Neuronal stem cell (in vitro differentiated cells): ENCODE results near the gene BEAN1.

Experiments used
- DNase-seq: peaks from one replicate; pipeline ENCODE4 v3.0.0-alpha.2; 2013; ENCODE audit warnings: low spot score
- H2AFZ ChIP-seq: one replicate; pipeline ENCODE4 v1.6.1; 2013; ENCODE audit warnings: mild to moderate bottlenecking, low read length, inconsistent platforms
- H2AK5ac ChIP-seq: 2 replicates; pipeline ENCODE4 v1.6.1; 2013; ENCODE audit warnings: low read depth, mild to moderate bottlenecking, inconsistent platforms, low read length, moderate library complexity, mixed read lengths
- H2BK120ac ChIP-seq: 2 replicates; pipeline ENCODE4 v1.6.1; 2013; ENCODE audit warnings: low read depth, mild to moderate bottlenecking, inconsistent platforms, low read length, moderate library complexity, mixed read lengths
- H2BK12ac ChIP-seq: one replicate; pipeline ENCODE4 v1.6.1; 2013; ENCODE audit warnings: low read length, inconsistent platforms
- H2BK15ac ChIP-seq: 2 replicates; pipeline ENCODE4 v1.6.1; 2013; ENCODE audit warnings: mild to moderate bottlenecking, low read length, inconsistent platforms, mixed read lengths
- H2BK5ac ChIP-seq: one replicate; pipeline ENCODE4 v1.6.1; 2013; ENCODE audit warnings: inconsistent platforms, mild to moderate bottlenecking, low read length, moderate library complexity
- H3K14ac ChIP-seq: one replicate; pipeline ENCODE4 v1.6.1; 2013; ENCODE audit warnings: low read length, inconsistent platforms
- H3K18ac ChIP-seq: 2 replicates; pipeline ENCODE4 v1.6.1; 2013; ENCODE audit warnings: low read length, inconsistent platforms
- H3K23ac ChIP-seq: 2 replicates; pipeline ENCODE4 v1.6.1; 2013; ENCODE audit warnings: low read depth, mild to moderate bottlenecking, mixed read lengths, low read length, inconsistent platforms; ENCODE audit not compliant: poor library complexity
- H3K27ac ChIP-seq: replicated peaks from 3 replicates; pipeline ENCODE4 v1.5.1; 2013; ENCODE audit warnings: low read length, inconsistent platforms
- H3K27me3 ChIP-seq, 3 experiments: 2 replicates each; pipeline ENCODE4 v1.6.1; 2013; ENCODE audit warnings: low read length in 3 of 3, mild to moderate bottlenecking in 2 of 3, inconsistent platforms in 1 of 3, low read depth in 1 of 3, mixed read lengths in 1 of 3, moderate library complexity in 1 of 3; ENCODE audit not compliant: control insufficient read depth in 3 of 3, insufficient read depth in 3 of 3
- H3K36me3 ChIP-seq, 2 donors: replicated peaks in 1 of 2; 2 replicates each; pipeline ENCODE4 v1.6.1; 2013; ENCODE audit warnings: low read length in 2 of 2; ENCODE audit not compliant: control insufficient read depth in 2 of 2, insufficient read depth in 2 of 2
- H3K4ac ChIP-seq: 2 replicates; pipeline ENCODE4 v1.6.1; 2013; ENCODE audit warnings: inconsistent platforms, mild to moderate bottlenecking, low read length, moderate library complexity
- H3K4me1 ChIP-seq, 2 donors: 1 replicate in 1 of 2; 2 replicates in 1 of 2; pipeline ENCODE4 v1.6.1; 2013; ENCODE audit warnings: low read length in 2 of 2, low read depth in 1 of 2; ENCODE audit not compliant: control insufficient read depth in 2 of 2, insufficient read depth in 1 of 2
- H3K4me2 ChIP-seq: one replicate; pipeline ENCODE4 v1.6.1; 2013; ENCODE audit warnings: mild to moderate bottlenecking, low read length, inconsistent platforms; ENCODE audit not compliant: insufficient read depth, poor library complexity, severe bottlenecking
- H3K4me3 ChIP-seq, 2 donors: 2 replicates each; pipeline ENCODE4 v1.5.1; 2013; ENCODE audit warnings: low read length in 2 of 2, mild to moderate bottlenecking in 2 of 2, inconsistent platforms in 1 of 2, moderate library complexity in 1 of 2
- H3K79me1 ChIP-seq: one replicate; pipeline ENCODE4 v1.6.1; 2013; ENCODE audit warnings: low read depth, mild to moderate bottlenecking, inconsistent platforms, low read length, moderate library complexity
- H3K9ac ChIP-seq: one replicate; pipeline ENCODE4 v1.6.1; 2013; ENCODE audit warnings: mild to moderate bottlenecking, low read depth, low read length, inconsistent platforms; ENCODE audit not compliant: poor library complexity
- H3K9me3 ChIP-seq, 2 donors: replicated peaks in 1 of 2; 2 replicates each; pipeline versions ENCODE3 to v1.6.1; 2013; ENCODE audit warnings: low read length in 2 of 2, mild to moderate bottlenecking in 2 of 2, inconsistent platforms in 1 of 2, low read depth in 1 of 2, mixed read lengths in 1 of 2, moderate library complexity in 1 of 2; ENCODE audit not compliant: control insufficient read depth in 2 of 2, insufficient read depth in 1 of 2
- H4K8ac ChIP-seq: one replicate; pipeline ENCODE4 v1.6.1; 2013; ENCODE audit warnings: low read depth, mild to moderate bottlenecking, inconsistent platforms, low read length, moderate library complexity
- H4K91ac ChIP-seq: one replicate; pipeline ENCODE4 v1.6.1; 2013; ENCODE audit warnings: low read length, low read depth, mild to moderate bottlenecking, inconsistent platforms; ENCODE audit not compliant: poor library complexity
- WGBS, 2 donors: extraction: QIAGEN DNeasy Blood & Tissue Kit; methylation state at CpG; one replicate each; pipeline ENCODE4 v1.1.7; 2013; ENCODE audit warnings: missing lambda C conversion rate in 2 of 2, mixed read lengths in 1 of 2; ENCODE audit not compliant: insufficient read length in 2 of 2, insufficient replicate concordance in 1 of 2; ENCODE audit errors: extremely low coverage in 2 of 2; 5-methylcytosine and 5-hydroxymethylcytosine counted together

The BEAN1 gene

DNA sequence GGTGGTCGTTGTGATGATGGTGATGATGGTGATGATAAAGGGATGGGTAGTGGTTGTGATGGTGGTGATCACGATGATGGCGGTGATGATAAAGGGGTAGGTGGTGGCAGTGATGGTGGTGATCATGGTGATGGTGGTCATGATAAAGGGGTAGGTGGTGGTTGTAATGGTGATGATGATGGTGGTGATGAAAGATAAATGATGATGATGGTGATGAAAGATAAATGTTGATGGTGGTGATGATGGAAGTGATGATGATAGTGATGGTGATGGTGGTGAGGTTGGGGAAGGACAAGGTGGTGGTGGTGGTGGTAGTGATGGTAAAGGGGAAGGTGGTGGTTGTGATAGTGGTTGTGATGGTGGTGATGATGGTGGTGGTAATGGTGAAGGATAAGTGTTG, 46.7 kb upstream of the BEAN1 start:
- no peak for DNase-seq
- Histone ChIP-seq H3K4me2 (no peak overlapping the region), H2BK120ac (no peak overlapping the region), H3K27ac (no peak overlapping the region), H4K8ac (no peak overlapping the region), H3K4me1 (peaks cover 6 to 14% of the 10 kb centered on the region in 2 donors), H3K14ac (no peak overlapping the region), H3K79me1 (no peaks in the 10 kb centered on the region), H3K23ac (no peak overlapping the region), H3K18ac (no peak overlapping the region), H3K4me3 (no peak overlapping the region), H2BK15ac (no peak overlapping the region), H3K36me3 (no peaks in the 10 kb centered on the region), H2BK5ac (no peak overlapping the region), H2BK12ac (no peak overlapping the region), H2AK5ac (no peak overlapping the region), H3K4ac (no peak overlapping the region), H4K91ac (no peak overlapping the region), H2AFZ (no peak overlapping the region), H3K9me3 (no peaks in the 10 kb centered on the region), H3K27me3 (peaks cover 0 to 2% (median 0%) of the 10 kb centered on the region in 3 experiments), H3K9ac (no peak overlapping the region)
- 100% methylated on average over 2 of the region's 3 CpGs; no CpG with 5 or more reads in 1 of the 2 donors for WGBS, 2 donors

DNA sequence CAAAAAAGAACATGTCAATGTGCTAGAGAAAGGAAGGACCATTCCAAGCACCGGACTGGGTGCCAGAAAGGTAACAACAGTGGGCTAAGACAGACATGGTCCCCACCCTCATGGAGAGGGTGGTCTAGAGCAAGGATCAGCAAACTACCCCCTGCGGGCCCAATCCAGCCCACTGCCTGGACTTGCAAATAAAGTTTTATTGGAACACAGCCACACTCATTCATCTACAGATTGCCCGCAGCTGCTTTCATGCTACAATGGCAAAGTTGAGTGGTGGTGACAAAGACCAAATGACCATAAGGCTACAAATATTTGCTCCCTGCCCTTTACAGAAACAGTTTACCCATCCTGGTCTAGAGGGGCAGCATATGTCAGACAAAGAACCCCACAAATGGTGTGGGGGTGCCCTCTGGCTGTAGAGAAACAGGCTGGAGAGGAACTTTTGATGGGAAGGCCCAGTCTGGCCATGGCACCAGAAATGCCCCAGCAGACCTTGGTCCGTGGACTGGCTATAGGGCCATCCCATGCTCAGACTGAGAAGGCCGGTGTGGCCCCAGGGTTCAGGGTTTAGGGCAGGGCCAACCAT, 45.4 kb upstream of the BEAN1 start:
- DNase-seq = no peak
- Histone ChIP-seq H3K79me1 (no peaks in the 10 kb centered on the region), H3K23ac (no peak overlapping the region), H2AFZ (no peak overlapping the region), H3K27ac (no peak overlapping the region), H3K9ac (no peak overlapping the region), H3K4me3 (no peak overlapping the region), H3K4me2 (no peak overlapping the region), H3K4ac (no peak overlapping the region), H4K8ac (no peak overlapping the region), H3K27me3 (peaks cover 0 to 2% (median 0%) of the 10 kb centered on the region in 3 experiments), H2BK15ac (no peak overlapping the region), H2BK120ac (no peak overlapping the region), H3K14ac (no peak overlapping the region), H2BK5ac (no peak overlapping the region), H3K9me3 (no peaks in the 10 kb centered on the region), H3K36me3 (no peaks in the 10 kb centered on the region), H2BK12ac (no peak overlapping the region), H3K18ac (no peak overlapping the region), H3K4me1 (peaks cover 6 to 7% of the 10 kb centered on the region in 2 donors), H4K91ac (no peak overlapping the region), H2AK5ac (no peak overlapping the region)
- no CpG with 5 or more reads among the region's 5 CpGs for WGBS, 2 donors

DNA sequence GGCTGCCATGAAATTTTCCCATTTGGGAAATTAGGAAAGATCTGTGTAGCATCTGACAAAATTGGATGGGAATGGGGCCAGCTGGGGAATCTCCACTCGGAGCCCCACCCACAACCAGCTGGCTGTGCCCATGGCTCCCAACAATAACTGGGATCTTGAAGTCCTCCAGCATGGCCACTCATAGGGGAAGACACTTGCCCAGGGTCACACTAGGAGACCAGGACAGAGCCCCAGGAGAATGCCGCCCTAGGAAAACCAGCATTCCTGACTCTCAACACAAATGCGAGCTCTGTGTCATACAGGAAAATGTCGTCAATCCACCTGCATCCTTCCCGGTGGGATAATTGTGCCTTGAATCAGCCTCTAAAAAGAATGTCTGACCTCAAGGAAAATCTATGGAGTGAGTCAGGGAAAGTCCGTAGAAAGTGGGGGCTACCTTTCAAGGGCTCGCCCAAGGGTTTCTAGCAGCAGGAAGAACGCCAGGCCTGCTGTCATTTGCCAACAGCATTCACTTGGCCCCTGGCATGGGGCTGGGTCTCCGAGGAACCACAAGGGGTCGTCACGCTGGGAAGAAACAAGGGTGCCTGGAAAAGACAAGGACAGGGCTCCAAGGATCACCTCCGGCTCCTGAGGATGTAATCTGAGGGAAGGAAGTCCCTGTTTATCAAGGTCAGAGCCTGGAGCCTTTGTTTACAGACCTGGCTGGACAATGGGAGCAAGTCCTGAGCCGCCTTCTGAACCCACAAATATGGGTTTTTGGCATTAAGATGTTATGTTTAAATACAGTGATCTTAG, 44.7 kb upstream of the BEAN1 start:
- Histone ChIP-seq H3K9ac (no peak overlapping the region), H2BK5ac (no peak overlapping the region), H3K36me3 (no peaks in the 10 kb centered on the region), H2BK120ac (no peak overlapping the region), H2BK15ac (no peak overlapping the region), H3K4me2 (no peak overlapping the region), H3K27me3 (peaks cover 0 to 2% (median 0%) of the 10 kb centered on the region in 3 experiments), H3K27ac (no peak overlapping the region), H3K4me3 (no peak overlapping the region), H3K23ac (no peak overlapping the region), H3K4ac (peak overlapping the region; percentile 17), H3K4me1 (peaks cover 5 to 6% of the 10 kb centered on the region in 2 donors), H2BK12ac (no peak overlapping the region), H2AFZ (peak overlapping the region; percentile 12), H3K79me1 (no peaks in the 10 kb centered on the region), H3K18ac (peak overlapping the region; percentile 54), H4K91ac (no peak overlapping the region), H4K8ac (no peak overlapping the region), H3K14ac (no peak overlapping the region), H3K9me3 (no peaks in the 10 kb centered on the region), H2AK5ac (no peak overlapping the region)
- no peak for DNase-seq
- no CpG with 5 or more reads among the region's 13 CpGs for WGBS, 2 donors

DNA sequence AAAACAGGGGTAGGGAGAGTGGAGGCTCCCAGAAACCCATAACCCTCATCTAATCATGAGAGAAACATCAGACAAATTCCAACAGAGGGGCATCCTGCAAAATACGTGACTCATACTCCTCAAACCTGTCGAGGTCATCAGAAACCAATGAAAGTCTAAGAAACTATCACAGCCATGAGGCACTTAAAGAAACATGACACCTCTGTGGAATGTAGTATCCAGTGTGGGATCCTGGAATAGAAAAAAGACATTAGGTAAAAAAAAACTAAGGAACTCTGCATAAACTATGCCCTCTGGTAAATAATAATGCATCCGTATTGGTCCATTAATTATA, 44.2 kb upstream of the BEAN1 start:
- Histone ChIP-seq H3K9ac (no peak overlapping the region), H3K36me3 (no peaks in the 10 kb centered on the region), H3K4me3 (no peak overlapping the region), H2BK15ac (no peak overlapping the region), H2BK120ac (no peak overlapping the region), H3K18ac (no peak overlapping the region), H3K14ac (no peak overlapping the region), H3K27me3 (peaks cover 0 to 2% (median 0%) of the 10 kb centered on the region in 3 experiments), H4K91ac (no peak overlapping the region), H2BK5ac (no peak overlapping the region), H3K4me2 (no peak overlapping the region), H3K9me3 (no peaks in the 10 kb centered on the region), H3K27ac (no peak overlapping the region), H3K4ac (no peak overlapping the region), H2AK5ac (no peak overlapping the region), H3K23ac (no peak overlapping the region), H2AFZ (no peak overlapping the region), H4K8ac (no peak overlapping the region), H3K79me1 (no peaks in the 10 kb centered on the region), H3K4me1 (peaks cover 5 to 6% of the 10 kb centered on the region in 2 donors), H2BK12ac (no peak overlapping the region)
- WGBS, 2 donors = no CpG with 5 or more reads among the region's 3 CpGs
- no peak for DNase-seq
